ENCODE data around the gene GNB5.

GNB5 gene

DNA sequence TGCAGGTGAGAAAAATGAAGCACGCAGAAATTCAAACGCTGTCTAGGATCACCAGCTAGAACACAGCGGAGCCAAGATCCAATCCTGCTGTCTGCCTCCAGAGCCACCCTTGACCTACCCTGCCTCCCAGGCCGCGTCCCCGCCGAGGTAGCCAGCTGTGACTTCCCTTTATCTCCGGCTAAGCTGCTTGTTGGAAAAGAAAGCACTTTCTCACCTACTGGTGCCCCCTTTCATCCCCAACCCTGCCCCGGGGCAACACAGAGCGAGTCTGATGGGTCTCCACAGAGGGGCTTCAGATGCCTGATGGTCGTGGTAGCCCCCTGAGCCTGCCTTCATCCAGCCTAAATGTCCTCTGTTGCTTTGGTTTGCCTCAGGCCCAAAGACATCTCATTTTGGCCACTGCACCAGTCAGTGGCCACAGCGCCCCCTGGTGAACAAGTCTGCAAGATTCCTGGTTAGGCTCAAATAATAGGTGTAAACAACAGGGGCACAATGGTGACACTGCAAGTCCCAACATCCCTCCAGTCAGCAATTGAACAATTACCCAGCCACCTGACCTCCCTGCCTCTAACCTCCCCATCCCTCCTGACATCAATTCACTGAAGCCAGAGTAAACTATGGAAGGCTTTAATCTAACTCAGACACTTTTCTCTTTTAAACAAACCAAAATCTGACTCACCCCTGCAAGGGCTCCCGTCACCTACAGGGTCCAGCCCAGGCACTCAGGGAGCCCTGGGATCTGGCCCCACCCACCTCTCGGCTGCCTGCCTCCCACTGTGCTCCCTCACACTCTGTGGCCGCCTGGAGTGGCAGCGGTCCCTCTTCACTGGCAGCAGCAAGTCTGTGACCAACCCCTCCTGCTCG lies 51.4 kb downstream of the GNB5 start:
- peak; percentile 89 for DNase-seq

DNA sequence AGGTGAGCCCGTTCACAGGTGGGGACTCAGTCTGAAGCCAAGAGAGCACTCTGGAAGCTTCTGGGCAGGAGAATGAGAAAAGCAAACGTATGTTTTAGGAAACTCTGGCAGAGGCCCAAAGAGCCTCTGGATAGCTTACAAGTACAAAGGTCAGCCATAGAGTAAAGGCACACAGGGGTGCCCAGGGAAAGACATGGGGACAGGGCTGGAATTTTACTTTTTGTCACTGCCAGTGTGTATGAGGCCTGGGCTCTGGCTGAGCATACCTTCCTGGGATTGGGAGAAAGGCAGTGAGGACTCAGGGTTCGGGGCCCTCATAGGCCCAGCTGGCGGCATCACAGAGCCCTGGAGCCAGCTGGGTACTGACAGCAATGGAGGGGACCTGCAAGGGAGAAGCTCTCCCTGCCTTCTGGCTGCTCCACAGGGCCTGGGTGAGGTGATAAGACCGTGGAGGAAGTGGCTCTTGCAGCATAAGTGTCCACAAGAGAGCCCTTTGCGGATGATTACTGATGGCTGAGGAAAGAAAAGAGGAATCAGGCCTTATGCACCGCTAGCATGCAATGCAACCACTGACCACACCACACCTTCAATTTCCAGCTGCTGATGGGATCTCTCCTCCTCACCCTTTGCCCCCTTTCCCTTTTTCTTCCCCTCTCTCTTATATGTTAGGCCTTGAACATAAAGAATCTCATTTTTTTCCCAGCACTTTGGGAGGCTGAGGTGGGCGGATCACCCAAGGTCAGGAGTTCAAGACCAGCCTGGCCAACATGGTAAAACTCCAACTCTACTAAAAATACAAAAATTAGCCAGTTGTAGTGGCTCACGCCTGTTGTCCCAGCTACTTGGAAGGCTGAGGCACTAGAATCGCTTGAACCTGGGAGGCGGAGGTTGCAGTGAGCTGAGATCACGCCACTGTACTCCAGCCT lies 53.5 kb downstream of the GNB5 start:
- no peak for DNase-seq

DNA sequence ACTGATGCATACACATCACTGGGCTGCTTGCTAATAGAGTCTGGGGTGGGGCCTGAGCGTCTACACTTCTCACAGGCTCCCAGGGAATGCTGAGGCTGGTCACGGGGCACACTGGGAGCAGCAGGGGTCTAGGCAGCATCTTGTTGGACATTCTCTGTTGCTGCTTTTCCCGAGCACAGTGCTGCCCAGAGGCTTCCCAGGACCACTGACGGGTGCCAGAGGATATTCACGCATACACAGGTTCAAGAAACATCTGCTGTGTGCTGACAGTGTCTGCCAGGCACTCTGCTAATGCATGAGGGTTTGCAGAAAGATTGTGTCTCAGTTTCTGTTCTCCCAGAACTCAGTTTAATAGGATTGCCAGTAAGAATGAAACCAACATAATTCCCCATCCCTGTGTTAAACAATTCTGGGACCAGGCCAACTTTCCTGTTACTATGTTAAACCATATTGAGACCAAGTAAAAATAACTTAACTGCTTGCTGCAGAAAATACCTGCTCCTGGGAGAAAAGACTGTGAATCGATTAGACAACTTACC lies 54.7 kb downstream of the GNB5 start:
- no peak for DNase-seq

DNA sequence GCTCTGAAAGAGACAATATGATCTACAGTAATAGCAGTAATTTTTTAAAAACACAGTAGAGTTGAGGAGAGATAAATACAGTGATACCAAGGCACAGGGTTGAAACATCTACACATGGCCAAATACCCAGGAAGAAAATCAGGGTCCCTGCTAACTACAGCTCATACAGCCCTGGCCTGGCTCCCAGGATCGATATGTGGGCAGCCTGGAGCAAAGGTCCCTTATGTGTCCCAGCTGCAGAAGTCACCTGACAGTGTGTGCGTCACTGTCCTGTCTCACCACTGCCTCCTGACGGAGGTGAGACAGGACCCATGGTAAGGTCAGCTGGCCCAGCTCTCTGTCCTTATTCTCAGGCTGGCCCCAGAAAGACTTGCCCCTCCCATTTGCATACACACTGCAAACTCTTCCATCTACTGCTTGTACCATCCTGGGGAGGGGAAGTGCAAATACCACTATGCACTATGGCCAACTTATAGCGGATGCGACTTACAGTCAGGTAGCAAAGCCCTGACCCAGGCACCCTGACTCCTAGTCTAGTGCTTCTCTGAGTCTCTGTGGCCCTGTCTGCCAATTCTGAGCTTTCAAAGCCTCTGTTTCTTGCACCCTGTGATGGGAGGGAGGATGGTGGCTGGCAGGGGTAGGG lies 56.6 kb downstream of the GNB5 start:
- DNase-seq = no peak

DNA sequence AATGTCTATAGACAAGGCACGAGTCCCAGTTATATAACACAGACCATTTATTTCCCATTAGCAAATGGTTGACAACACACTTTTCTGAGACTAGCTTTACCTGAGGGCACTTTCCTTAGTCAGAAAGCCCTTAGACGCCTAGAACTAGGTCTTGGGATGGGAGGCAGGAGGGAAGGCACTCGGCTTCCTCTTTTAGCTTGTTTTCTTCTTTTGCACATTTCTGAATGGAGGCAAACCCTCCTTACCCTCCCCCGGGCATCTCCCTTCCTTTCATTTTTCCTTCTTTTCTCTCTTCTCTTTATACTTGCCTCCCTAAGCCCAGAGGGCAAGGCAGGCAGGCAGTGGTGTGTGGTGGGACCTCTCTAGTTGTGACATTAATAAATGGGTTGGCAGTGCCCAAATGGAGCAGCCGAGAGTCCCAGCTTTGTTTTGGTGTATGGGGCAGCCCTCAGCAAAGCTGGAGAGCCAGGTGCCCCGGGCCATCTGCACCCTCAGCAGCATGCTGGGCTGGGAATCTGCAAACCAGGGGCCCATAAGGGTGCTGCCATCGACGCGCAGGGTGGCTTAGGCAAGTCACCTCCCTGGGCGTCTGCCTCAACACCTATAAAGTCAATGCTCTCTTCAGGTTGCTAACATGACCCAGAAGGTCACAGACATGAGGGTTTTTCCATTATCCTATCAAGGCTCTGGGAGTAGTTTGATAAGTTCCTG lies 57.5 kb downstream of the GNB5 start:
- no peak for DNase-seq

DNA sequence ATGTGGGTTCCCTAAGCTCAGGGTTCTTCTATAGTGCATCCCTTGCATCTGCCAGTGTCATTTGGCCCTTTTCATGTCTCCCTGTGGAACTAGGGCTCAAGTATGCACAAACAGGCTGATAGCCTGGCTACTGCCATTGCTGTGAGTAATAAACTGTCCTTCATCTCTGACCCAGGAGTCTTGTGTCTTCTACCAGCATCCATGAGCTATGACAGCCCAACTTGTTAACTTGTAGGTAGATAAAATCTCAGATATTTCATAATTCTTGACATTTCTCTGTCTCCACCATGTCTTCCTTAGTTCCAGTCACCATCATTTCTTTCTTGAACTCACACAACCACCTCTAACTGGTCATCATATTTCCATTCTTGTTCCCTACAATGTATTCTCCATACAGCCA lies 59.1 kb downstream of the GNB5 start:
- no peak for DNase-seq

DNA sequence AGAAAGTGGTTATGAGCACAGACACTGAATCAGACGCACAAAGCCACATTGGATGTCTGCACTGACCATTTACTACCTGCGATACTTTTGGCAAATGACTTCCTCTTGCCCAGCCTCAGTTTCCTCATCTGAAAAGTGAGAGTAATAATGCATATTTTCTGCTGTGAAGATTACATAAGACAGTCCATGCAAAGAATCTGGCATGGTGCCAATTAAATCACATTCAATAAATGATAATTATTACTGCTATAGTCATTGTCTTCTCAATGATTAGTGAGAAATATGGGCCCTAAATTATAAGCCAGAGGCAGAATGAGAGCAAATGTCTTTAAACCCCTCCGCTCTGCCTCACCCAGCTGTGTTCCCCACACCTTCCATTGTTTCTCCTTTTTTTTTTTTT lies 62.6 kb downstream of the GNB5 start:
- no peak for DNase-seq

DNA sequence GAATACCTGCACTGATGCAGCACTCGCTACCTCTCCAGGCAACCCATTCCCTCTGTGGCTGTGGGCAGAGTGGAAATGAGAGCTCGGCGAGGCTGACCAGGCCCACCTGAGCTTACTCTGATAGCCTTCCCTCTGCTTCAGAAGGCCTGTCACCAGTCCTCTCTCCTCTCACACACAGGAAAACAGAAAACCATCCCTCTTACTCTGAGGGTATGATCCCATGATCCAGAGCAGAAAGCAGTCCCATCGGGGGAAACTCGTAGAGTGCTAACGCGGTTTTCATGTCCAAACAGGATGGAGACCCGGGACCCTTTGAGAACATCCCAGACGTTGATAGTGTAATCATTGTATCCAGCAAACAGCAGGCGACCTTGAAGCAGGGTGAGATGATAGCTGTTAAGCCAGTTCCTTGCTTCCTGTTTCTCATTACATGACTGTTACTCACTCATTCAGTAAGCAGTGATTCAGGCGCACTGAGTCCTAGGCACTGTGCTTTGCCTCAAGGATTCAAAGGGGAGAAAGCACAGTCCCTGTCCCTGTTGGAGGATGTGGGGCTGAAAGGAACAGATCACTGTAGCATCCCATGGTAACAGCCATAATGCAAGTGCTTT lies 66.8 kb downstream of the GNB5 start:
- no peak for DNase-seq

DNA sequence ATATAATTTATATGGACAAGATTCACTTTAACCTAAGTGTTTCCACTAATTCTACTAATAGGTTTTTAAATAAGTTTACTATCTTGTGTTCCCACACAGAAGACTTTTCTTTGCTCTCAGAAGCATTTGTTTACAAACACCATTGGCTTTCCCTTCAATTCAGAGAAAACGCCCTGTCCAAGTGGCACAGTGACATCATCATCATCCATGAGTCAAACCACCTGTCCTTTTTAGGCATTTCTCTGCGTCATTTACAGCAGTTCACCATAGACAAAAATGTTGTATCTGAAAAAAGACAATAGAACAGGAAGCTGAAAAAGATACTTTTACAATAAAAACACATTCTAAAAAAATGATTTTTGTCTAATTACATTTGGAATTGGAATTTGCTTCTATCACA lies 69.3 kb downstream of the GNB5 start:
- no peak for DNase-seq

DNA sequence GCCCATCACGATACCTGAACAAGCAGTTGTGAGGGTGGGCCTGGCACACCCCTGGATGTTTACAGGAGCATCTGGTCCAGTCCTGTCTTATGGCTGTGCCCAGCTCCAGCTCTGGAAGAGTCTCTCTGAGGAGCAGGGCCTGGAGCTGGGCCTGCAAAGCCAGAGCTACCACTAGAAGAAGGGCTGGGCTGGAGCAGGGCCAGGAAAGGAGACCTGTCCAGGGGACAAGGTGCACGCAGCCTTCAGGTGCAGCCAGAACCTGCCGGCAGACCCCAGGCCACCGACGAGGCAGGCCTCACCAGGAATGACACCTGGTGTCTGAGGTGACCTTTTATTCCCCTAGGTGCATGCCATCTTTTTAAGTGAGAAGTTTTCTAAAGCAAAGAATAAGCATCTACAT lies 70.2 kb downstream of the GNB5 start:
- DNase-seq = no peak

DNA sequence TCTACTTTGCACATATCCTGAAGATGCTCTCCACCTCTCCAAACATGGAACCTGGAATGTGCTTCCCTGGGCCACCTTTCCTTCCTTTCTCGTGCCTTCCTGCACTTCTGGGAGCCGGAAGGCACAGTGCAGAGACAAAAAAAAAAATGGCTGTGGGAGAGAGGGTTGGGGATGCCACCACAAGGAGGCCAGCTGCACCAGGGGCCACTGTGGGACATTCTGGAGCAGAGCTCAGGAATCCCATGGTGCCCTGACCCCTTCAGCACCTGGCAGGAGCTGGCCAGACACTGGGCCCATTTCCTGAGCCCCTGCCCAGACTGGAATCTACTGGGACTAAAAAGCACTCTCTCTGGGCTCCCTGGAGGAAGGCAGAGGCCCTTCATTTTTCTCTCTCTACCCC lies 70.7 kb downstream of the GNB5 start:
- DNase-seq = no peak

DNA sequence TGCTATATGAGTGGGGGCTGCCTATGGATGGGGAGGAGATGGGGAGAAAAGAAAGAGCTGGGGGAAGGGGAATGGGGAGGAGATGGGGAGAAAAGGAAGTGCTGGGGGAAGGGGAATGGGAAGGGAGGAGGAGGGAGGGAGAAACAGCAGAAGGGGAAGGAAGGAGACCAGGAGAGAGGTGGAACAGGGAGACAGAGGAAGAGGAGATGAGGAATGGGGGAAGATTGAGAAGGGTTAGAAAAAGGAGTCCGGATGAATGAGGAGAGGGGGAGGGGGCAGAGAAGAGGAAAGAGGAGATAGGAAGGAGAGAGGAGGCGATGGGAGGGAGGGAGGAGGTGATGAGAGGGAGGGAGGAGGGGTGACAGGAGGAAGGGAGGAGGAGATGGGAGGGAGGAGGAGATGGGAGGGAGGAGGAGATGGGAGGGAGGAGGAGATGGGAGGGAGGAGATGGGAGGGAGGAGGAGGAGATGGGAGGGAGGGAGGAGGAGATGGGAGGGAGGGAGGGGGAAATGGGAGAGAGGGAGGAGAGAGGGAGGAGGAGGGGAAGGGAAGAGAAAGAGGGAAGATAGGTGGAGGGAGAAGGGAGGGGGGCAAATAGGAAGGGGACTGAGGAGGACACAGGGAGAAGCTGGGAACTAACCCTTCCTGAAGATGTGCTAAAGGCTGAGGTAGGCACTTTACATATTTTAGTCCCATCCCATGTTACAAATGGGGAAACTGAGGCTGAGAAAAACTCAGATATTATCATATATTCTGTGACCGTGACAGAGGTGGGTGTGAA lies 72.0 kb downstream of the GNB5 start:
- no peak for DNase-seq

DNA sequence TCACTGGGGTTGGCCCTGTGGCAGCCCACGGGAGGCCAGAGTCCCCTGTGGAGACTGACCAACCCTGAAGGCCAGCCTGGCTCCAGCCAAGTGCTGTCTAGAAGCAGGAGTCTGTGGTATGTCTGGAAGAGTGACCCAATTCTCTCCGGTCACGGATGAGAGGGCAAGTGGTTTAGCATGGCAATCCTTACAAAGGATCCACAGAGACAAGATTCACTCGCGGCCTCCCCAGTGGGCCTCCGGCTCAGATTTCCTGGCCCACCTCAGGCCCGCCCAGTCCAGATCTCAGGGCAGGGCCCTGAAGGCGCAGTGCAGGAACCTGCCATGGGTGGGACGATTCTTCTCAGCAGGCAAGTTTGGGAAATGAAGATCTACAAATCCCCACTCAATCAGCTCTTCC lies 73.6 kb downstream of the GNB5 start:
- DNase-seq = no peak

DNA sequence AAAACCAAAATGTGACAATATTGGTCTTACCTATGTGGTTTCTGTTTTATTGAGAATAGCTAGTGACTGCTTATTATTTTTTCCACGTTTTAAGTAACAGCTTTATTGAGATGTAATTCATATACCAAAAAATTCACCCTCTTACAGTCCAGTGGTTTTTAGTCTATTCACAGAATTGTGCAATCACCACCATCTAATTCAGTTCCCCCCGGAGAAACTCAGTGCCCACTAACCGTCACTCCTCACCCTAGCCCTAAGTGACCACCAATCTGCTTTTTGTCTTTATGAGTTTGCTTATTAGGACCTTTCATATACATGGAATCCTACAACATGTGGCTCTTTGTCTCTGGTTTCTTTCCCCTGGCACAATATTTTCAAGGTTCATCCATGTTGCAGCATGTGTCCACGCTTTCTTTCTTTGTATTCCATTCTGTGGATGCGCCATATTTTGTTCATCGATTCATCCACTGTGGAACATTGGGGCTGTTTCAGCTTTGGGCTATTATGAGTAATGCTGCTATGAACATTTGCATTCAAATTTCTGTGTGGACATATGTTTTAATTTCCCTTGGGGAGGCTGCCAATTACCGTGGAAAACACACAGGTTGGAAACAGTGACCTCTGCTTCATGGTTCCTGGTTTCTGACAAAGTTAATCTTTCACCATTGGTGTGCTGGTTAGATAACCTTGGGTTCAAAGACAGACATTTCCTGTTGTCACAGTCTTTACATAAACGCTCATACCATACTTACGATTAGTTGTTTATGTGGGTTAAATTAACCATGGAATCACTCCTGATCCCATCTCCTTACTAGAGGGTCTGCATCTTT lies 75.4 kb downstream of the GNB5 start:
- no peak for DNase-seq

DNA sequence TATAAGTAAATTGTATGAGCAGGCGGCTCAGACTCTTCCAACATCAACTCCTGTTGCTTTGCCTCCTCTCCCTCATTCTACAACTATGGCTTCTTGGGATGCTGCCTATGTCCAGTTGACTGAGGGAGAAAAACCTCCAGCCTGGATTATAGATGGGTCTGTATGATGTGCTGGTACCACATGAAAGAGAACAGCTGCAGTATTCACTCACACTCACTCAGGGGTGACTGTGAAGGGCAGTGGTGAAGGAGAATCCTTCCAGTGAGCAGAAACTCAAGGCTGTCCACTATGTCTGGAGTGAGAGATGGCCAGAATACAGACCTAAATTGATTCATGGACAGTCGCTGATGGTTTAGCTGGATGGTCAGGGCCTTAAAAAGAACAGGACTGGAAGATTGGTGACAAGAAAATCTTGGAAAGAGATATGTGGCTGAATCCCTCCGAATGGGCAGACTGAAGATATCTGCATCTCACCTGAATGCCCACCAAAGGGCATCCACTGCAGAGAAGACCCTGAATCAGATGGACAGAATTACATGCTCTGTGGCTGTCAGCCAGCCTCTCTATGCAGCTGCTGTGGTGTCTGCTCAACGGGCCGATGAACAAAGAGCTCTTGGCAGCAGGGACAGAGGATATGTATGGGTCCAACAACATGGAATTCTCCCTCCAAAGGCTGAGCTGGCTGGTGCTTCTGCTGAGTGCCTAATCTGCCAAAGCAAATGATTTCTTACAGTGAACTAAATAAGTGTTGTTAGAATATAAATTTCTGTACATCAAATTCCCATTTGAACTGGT lies 76.7 kb downstream of the GNB5 start:
- no peak for DNase-seq

DNA sequence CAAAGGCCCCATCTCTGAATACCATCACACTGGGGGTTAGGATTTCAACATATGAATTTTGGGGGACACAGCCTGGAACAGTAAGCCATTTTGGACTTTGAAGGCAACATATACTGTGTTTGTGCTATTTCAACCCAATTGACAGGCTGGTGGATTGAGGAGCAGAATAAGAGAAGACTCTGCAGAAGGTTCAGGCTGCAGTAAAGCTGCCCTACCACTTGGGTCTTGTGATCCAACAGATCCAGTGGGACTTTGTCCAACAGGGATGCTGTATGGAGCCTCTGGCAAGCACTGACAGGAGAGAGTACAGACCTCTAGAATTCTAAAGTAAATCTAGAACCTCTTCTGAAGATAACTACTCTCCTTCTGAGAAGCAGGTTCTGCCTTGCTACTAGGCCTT lies 77.5 kb downstream of the GNB5 start:
- DNase-seq = no peak

DNA sequence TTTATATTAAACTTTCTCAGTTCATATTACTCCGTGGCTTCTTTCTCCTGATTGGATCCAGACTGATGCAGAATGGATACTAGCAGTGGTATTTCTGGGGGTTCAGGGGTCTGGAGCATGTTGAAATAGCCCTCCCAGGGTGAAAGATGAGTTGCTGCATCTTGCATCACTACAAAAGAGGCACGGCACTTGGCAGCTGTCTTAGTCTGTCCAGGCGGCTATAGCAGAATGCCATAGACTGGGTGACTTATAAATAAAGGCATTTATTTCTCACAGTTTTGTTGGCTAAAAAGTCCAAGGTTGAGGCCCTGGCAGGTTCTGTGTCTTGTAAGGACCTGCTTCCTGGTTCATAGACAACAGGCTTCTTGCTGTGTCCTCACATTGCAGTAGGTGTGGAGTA lies 78.0 kb downstream of the GNB5 start:
- DNase-seq = no peak

DNA sequence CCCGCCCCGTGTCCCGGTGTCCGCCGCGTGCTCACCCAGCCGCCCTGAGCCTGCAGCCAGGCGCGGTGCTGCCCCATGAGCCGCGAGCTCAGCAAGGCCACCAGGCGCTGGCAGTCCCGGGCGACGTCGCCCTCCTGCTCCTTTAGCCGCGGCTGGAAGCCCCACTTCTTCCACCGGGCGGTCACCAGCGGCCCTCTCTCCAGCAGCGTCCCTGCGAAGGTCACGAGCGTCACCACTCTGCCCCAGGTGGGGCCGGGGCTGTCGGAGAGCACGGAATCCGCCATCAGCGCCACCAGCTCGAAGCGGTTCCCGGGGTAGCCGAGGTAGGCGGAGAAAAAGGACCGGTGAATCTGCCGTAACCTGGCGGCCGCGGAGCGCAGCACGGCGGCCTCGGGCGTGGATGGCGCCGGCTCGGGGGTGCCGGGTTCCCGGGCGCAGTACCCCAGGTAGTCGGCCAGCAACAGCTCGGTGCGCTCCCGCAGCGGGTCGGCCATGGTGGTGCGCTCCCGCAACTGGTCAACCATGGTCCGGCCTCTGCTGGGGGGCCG lies 78.9 kb downstream of the GNB5 start:
- DNase-seq = peak; percentile 52

DNA sequence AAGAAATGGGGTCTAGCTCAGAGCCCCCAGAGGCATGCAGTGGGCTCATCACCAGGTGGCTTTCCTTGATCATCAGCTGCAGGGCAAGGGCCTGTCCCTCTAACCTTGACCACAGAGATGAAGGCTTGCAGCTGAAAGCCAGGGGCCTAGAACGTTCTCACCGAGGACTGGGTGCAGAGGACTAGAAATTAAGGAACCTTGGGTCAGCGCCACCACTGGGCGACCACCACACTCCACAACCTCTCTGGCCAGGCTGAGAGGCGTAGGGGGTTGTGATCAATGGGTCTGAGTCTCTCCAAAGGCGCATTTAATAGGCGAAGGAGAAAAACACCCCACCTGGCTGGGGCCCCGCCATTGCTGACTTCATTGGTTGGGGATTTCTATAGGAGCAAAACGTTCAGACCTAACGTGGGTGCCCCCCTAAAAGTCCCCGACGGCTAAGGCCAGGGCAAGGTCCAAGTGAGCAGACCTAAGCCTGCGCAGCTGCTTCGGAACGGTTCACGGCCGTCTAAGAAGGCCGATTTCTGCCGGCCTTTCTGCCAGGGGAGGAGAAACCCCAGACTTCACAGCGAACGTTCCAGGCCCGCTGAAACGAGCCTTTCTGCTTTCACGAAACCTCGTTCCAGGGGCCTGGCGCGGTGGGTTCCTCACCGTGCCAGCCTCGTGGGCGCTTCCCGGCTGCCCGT lies 79.5 kb downstream of the GNB5 start:
- no peak for DNase-seq
